ENCODE data around the gene NR2F1. TPM values are rescaled to one million over a fixed set of nuclear protein-coding genes. Genes with fewer than 3 reads are reported as not detected.

The NR2F1 gene
- total RNA-seq, 1 experiment from 2014 or later = 1.3 TPM

GRCh38 chr5:93609762-93610161 is 26.7 kb downstream of the NR2F1 start:
- Histone ChIP-seq H3K27ac (no peak overlapping the region), H3K79me2 (ENCODE audit: low read depth) (no peaks in the 10 kb centered on the region), H3K4me3 (no peak overlapping the region), H4K20me1 (ENCODE audit: insufficient read depth) (no peaks in the 10 kb centered on the region), H3K9me3 (ENCODE audit: insufficient read depth, low read depth) (no peaks in the 10 kb centered on the region), H3K36me3 (ENCODE audit: low read depth) (no peaks in the 10 kb centered on the region), H3F3A (ENCODE audit: insufficient read depth, low read depth) (peaks cover 14% of the 10 kb centered on the region; the same call in 1 of the 2 replicates), H3K27me3 (ENCODE audit: insufficient read depth, low read depth) (no peaks in the 10 kb centered on the region), H3K4me1 (replicated peaks; ENCODE audit: insufficient read depth) (peaks cover 21% of the 10 kb centered on the region), H2AFZ (no peak overlapping the region), H3K9me2 (ENCODE audit: insufficient read depth) (no peaks in the 10 kb centered on the region), H3K4me2 (no peak overlapping the region)
- BruUV-seq (replicated peaks) = no TSS peak
- CTCF ChIA-PET = no interaction called here
- TF ChIP-seq EZH2 (IDR thresholded peaks at IDR 0.05; ENCODE audit: low read depth) = no peak
- TF ChIP-seq, protein P1, sequence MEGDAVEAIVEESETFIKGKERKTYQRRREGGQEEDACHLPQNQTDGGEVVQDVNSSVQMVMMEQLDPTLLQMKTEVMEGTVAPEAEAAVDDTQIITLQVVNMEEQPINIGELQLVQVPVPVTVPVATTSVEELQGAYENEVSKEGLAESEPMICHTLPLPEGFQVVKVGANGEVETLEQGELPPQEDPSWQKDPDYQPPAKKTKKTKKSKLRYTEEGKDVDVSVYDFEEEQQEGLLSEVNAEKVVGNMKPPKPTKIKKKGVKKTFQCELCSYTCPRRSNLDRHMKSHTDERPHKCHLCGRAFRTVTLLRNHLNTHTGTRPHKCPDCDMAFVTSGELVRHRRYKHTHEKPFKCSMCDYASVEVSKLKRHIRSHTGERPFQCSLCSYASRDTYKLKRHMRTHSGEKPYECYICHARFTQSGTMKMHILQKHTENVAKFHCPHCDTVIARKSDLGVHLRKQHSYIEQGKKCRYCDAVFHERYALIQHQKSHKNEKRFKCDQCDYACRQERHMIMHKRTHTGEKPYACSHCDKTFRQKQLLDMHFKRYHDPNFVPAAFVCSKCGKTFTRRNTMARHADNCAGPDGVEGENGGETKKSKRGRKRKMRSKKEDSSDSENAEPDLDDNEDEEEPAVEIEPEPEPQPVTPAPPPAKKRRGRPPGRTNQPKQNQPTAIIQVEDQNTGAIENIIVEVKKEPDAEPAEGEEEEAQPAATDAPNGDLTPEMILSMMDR (conservative IDR thresholded peaks at IDR 0.05) = no peak
- intact Hi-C loops (cut with micrococcal nuclease; ENCODE audit: unreplicated experiment) = loop anchor here (10.0 kb wide), 1 partner anchor 65 kb away; no protein-coding TSS in a partner anchor
- POLR2A ChIA-PET (ENCODE audit: unreplicated experiment) = no interaction called here
- DNase-seq = no peak

GRCh38 chr5:93610581-93611272 is 27.7 kb downstream of the NR2F1 start:
- Histone ChIP-seq H3K4me2 (no peak overlapping the region), H3K27ac (no peak overlapping the region), H3F3A (ENCODE audit: insufficient read depth, low read depth) (peaks cover 14% of the 10 kb centered on the region; the same call in 1 of the 2 replicates), H3K4me3 (no peak overlapping the region), H3K79me2 (ENCODE audit: low read depth) (no peaks in the 10 kb centered on the region), H3K36me3 (ENCODE audit: low read depth) (no peaks in the 10 kb centered on the region), H3K9me3 (ENCODE audit: insufficient read depth, low read depth) (no peaks in the 10 kb centered on the region), H3K4me1 (replicated peaks; ENCODE audit: insufficient read depth) (peaks cover 21% of the 10 kb centered on the region), H2AFZ (no peak overlapping the region), H4K20me1 (ENCODE audit: insufficient read depth) (no peaks in the 10 kb centered on the region), H3K9me2 (ENCODE audit: insufficient read depth) (no peaks in the 10 kb centered on the region), H3K27me3 (ENCODE audit: insufficient read depth, low read depth) (no peaks in the 10 kb centered on the region)
- no peak for DNase-seq
- CTCF ChIA-PET = no interaction called here
- TF ChIP-seq EZH2 (IDR thresholded peaks at IDR 0.05; ENCODE audit: low read depth) = no peak
- TF ChIP-seq, protein P1 (conservative IDR thresholded peaks at IDR 0.05) = no peak
- BruUV-seq (replicated peaks) = no TSS peak
- POLR2A ChIA-PET (ENCODE audit: unreplicated experiment) = no interaction called here
- intact Hi-C loops (cut with micrococcal nuclease; ENCODE audit: unreplicated experiment) = loop anchor here (10.0 kb wide), 1 partner anchor 64 kb away; no protein-coding TSS in a partner anchor

DNA sequence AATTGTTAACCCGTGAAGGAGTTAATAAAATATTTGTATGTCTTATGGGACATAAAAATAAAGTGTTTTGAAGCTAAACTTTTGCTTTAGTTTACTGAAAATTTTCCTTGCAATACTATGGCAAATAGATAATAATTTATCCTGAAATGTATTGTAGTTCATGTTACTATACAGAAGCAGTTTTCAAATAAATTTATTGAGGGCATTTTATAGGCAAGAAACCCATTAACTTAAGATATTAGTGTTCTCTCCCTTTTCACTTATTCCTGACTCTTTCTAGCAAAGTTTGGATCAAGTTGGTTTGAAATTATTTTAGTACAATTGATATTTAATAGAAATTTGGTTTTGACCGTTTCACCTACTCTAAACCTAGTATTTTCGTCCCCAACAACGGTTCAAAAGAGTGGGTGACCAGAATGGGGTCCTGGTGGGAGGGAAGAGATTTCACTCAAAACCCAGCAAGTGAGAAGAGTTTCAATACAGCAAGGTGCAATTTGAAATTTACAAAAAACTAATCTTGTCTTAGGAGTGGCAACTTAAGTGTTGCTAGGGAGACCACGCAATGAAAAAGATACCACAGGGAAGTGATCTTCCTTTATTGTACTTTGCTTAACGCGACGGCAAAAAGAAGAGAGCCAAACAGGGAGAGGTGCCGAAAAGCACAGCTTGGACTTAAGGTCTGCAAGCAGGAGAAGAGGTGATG is 28.4 kb downstream of the NR2F1 start:
- no TSS peak for BruUV-seq (replicated peaks)

More for the DNA sequence above, 28.4 kb downstream of the NR2F1 start:
- H2AFZ ChIP-seq = no peak overlapping the region
- H3K4me2 ChIP-seq = no peak overlapping the region
- no peaks in the 10 kb centered on the region for H3K9me3 ChIP-seq (ENCODE audit: insufficient read depth, low read depth)
- no peaks in the 10 kb centered on the region for H3K9me2 ChIP-seq (ENCODE audit: insufficient read depth)
- CTCF ChIA-PET = interaction anchor here (1.0 kb wide), 1 partner anchor 190 kb away, joined by 3 read pairs; no protein-coding TSS in a partner anchor
- H3K27ac ChIP-seq = no peak overlapping the region
- TF ChIP-seq, protein P1 (conservative IDR thresholded peaks at IDR 0.05) = no peak
- TF ChIP-seq EZH2 (IDR thresholded peaks at IDR 0.05; ENCODE audit: low read depth) = no peak
- POLR2A ChIA-PET (ENCODE audit: unreplicated experiment) = no interaction called here
- H3K4me1 ChIP-seq (replicated peaks; ENCODE audit: insufficient read depth) = peaks cover 19% of the 10 kb centered on the region
- no peaks in the 10 kb centered on the region for H3K36me3 ChIP-seq (ENCODE audit: low read depth)
- H3K27me3 ChIP-seq (ENCODE audit: insufficient read depth, low read depth) = no peaks in the 10 kb centered on the region
- intact Hi-C loops (cut with micrococcal nuclease; ENCODE audit: unreplicated experiment) = loop anchor here (10.0 kb wide), 1 partner anchor 63 kb away; no protein-coding TSS in a partner anchor
- H3K4me3 ChIP-seq = no peak overlapping the region
- H3F3A ChIP-seq (ENCODE audit: insufficient read depth, low read depth) = peaks cover 14% of the 10 kb centered on the region; the same call in 1 of the 2 replicates
- H4K20me1 ChIP-seq (ENCODE audit: insufficient read depth) = no peaks in the 10 kb centered on the region
- H3K79me2 ChIP-seq (ENCODE audit: low read depth) = no peaks in the 10 kb centered on the region
- DNase-seq = no peak
